A549 (cell line): ENCODE measurements around the gene KLF5.

Source experiments
- BCL3 ChIP-seq: fragments of >200 bp; sonication (Bioruptor Twin); formaldehyde crosslinking; IDR thresholded peaks from 3 replicates; pipeline ENCODE4 v1.6.1; 2016
- CBX8 ChIP-seq: fragments of 200-600 bp; sonication (generic); IDR thresholded peaks from 2 replicates; pipeline ENCODE4 v1.6.1; 2016
- CTCF ChIP-seq: fragments of >200 bp; sonication (Bioruptor Twin); formaldehyde crosslinking; IDR thresholded peaks from 3 replicates; pipeline ENCODE4 v1.5.1; 2016
- HDAC2 ChIP-seq: fragments of 200-600 bp; sonication (generic); IDR thresholded peaks from 2 replicates; pipeline ENCODE4 v1.6.1; 2016
- HMGXB4 ChIP-seq: fragments of 250-450 bp; sonication (Bioruptor Pico); IDR thresholded peaks from 2 replicates; pipeline ENCODE4 v1.5.0; 2021; ENCODE audit warnings: mild to moderate bottlenecking, moderate library complexity, borderline replicate concordance
- JUN ChIP-seq, 2 experiments: fragments of >200 bp; sonication (Bioruptor Twin); formaldehyde crosslinking; IDR thresholded peaks; 2 replicates in 1 of 2; 3 replicates in 1 of 2; pipeline ENCODE4 v1.6.1; 2016 to 2017
- POLR2A ChIP-seq: IDR thresholded peaks from 2 replicates; pipeline ENCODE4 v1.6.1; 2012; ENCODE audit warnings: mild to moderate bottlenecking, low read length
- REST ChIP-seq: fragments of 200-600 bp; sonication (generic); IDR thresholded peaks from 2 replicates; pipeline ENCODE4 v1.6.1; 2016; ENCODE audit warnings: antibody characterized with exemption, mild to moderate bottlenecking, moderate library complexity
- RFX5 ChIP-seq: fragments of 450-650 bp; IDR thresholded peaks from 2 replicates; pipeline ENCODE4 v1.7.1; 2014; ENCODE audit warnings: antibody characterized with exemption, mild to moderate bottlenecking, moderate library complexity

GRCh38 chr13:73065036-73065435 is 6.2 kb downstream of the KLF5 start:
- no peak for TF ChIP-seq POLR2A
- no peak for TF ChIP-seq RFX5
- no peak for TF ChIP-seq HDAC2
- TF ChIP-seq CBX8: no peak
- no peak for TF ChIP-seq CTCF
- TF ChIP-seq REST: no peak
- TF ChIP-seq HMGXB4 (CRISPR knock-in tag): no peak
- TF ChIP-seq JUN (IDR thresholded peaks at IDR 0.05): no peak
- TF ChIP-seq BCL3: no peak
